ENCODE results near the gene H6PD.
A peak's percentile ranks its signal among the peaks of the same experiment; 100 is the strongest.
"Not testable (repeated sequence)": the region's sequence is repeated elsewhere in the genome, so short reads cannot be mapped to it uniquely, and the experiment has no call there.

The H6PD gene

GRCh38 chr1:9299571-9300541 lies 65.3 kb downstream of the H6PD start:
- DNase-seq (ENCODE audit: low spot score): not testable (repeated sequence)

GRCh38 chr1:9300573-9300972 lies 66.0 kb downstream of the H6PD start:
- DNase-seq (ENCODE audit: low spot score): no peak

GRCh38 chr1:9302745-9303524 lies 68.4 kb downstream of the H6PD start:
- DNase-seq (ENCODE audit: low spot score): no peak

- DNase-seq (ENCODE audit: low spot score): no peak
These were observed 69.3 kb downstream of the H6PD start for GRCh38 chr1:9303916-9304315.

- DNase-seq (ENCODE audit: low spot score): no peak
These were observed 70.6 kb downstream of the H6PD start for GRCh38 chr1:9305216-9305615.

GRCh38 chr1:9306006-9306405 lies 71.4 kb downstream of the H6PD start:
- no peak for DNase-seq (ENCODE audit: low spot score)

- DNase-seq (ENCODE audit: low spot score): no peak
These were observed 72.7 kb downstream of the H6PD start for GRCh38 chr1:9307303-9307702.

GRCh38 chr1:9308236-9308785 lies 73.7 kb downstream of the H6PD start:
- DNase-seq (ENCODE audit: low spot score): no peak

- no peak for DNase-seq (ENCODE audit: low spot score)
These were observed 74.5 kb downstream of the H6PD start for GRCh38 chr1:9309080-9309479.

GRCh38 chr1:9309991-9310390 lies 75.4 kb downstream of the H6PD start:
- no peak for DNase-seq (ENCODE audit: low spot score)

GRCh38 chr1:9311029-9311428 lies 76.5 kb downstream of the H6PD start:
- peak; percentile 71 for DNase-seq (ENCODE audit: low spot score)

GRCh38 chr1:9311479-9311878 lies 76.9 kb downstream of the H6PD start:
- DNase-seq (ENCODE audit: low spot score): no peak

GRCh38 chr1:9312168-9312720 lies 77.7 kb downstream of the H6PD start:
- DNase-seq (ENCODE audit: low spot score): no peak

- no peak for DNase-seq (ENCODE audit: low spot score)
These were observed 79.0 kb downstream of the H6PD start for GRCh38 chr1:9313576-9313975.

GRCh38 chr1:9314111-9314510 lies 79.5 kb downstream of the H6PD start:
- DNase-seq (ENCODE audit: low spot score): no peak

GRCh38 chr1:9314711-9315379 lies 80.3 kb downstream of the H6PD start:
- DNase-seq (ENCODE audit: low spot score): no peak

- no peak for DNase-seq (ENCODE audit: low spot score)
These were observed 81.0 kb downstream of the H6PD start for GRCh38 chr1:9315411-9316079.

GRCh38 chr1:9316080-9316444 lies 81.5 kb downstream of the H6PD start:
- DNase-seq (ENCODE audit: low spot score): no peak

GRCh38 chr1:9316512-9316911 lies 81.9 kb downstream of the H6PD start:
- DNase-seq (ENCODE audit: low spot score): no peak

GRCh38 chr1:9317072-9317471 lies 82.5 kb downstream of the H6PD start:
- DNase-seq (ENCODE audit: low spot score): no peak

All from pons (tissue), 1 donor.